ENCODE results near the gene NRXN2.

DNA sequence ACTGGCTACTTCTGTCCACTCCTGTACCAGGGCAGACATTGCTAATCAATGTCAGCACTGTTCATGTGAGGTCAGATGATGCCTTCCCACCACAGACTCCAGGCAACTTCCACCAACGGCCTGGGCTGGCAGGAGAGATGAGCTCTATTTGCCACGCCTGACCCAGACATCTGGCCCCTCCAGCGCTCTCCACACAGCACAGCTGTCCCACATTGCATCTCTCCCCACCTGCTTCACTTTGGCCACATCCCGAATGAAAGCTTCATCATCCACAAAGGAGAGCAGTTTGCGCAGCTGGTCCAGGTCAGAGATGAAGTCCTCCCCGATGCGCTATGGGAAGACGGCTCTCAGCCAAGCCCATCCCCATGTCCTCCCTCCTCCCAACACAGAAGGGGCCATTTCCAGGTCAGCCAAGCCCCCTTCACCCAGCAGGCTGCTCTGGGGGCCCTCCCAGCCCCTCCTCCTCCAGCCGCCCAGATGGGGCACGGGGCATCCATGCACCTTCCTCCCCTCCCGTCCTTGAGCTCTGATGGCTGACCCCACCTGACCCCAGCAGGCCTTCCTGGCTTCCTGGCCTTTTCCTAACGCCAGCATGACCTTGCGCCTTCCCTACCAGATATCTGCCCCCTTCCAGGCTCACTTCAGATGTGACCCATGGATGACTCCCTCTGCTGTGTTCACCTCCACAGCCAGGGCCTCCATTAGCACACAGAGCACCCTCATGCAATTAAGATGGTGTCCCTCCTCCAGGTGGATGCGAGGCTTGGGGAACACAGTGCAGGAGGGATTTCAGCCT lies 29.4 kb upstream of the NRXN2 start:
- TF ChIP-seq, protein P1, sequence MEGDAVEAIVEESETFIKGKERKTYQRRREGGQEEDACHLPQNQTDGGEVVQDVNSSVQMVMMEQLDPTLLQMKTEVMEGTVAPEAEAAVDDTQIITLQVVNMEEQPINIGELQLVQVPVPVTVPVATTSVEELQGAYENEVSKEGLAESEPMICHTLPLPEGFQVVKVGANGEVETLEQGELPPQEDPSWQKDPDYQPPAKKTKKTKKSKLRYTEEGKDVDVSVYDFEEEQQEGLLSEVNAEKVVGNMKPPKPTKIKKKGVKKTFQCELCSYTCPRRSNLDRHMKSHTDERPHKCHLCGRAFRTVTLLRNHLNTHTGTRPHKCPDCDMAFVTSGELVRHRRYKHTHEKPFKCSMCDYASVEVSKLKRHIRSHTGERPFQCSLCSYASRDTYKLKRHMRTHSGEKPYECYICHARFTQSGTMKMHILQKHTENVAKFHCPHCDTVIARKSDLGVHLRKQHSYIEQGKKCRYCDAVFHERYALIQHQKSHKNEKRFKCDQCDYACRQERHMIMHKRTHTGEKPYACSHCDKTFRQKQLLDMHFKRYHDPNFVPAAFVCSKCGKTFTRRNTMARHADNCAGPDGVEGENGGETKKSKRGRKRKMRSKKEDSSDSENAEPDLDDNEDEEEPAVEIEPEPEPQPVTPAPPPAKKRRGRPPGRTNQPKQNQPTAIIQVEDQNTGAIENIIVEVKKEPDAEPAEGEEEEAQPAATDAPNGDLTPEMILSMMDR (IDR thresholded peaks at IDR 0.05; ENCODE audit: insufficient read depth, low read depth, low read length) = no peak
- no peak for TF ChIP-seq EZH2 (IDR thresholded peaks at IDR 0.05; ENCODE audit: insufficient read depth, low read length)

Measured in astrocyte (in vitro differentiated cells and primary cell).